22Rv1 (cell line): ENCODE data around the gene FER.

Experiments used
- CTCF ChIP-seq: fragments of 450-650 bp; IDR thresholded peaks from 2 replicates; pipeline ENCODE4 v1.5.1; 2017; ENCODE audit warnings: mild to moderate bottlenecking
- ZFX ChIP-seq: fragments of 450-650 bp; IDR thresholded peaks from 2 replicates; pipeline ENCODE4 v1.6.1; 2017; ENCODE audit warnings: antibody characterized with exemption, borderline replicate concordance

GRCh38 chr5:108735790-108736189 lies 11.9 kb upstream of the FER start:
- TF ChIP-seq CTCF (no peak), ZFX (no peak)
